ENCODE results near the gene CELF1. TPM values are rescaled to one million over a fixed set of nuclear protein-coding genes. Genes with fewer than 3 reads are reported as not detected.

Gene CELF1
- polyA plus RNA-seq, 1 donor from 2014 or later: 209 TPM

GRCh38 chr11:47583844-47584243 lies 30.9 kb upstream of the CELF1 start:
- no peaks in the 10 kb centered on the region for H4K20me1 ChIP-seq (ENCODE audit: insufficient read depth)
- H3K27me3 ChIP-seq (ENCODE audit: insufficient read depth, low read depth, low read length): no peaks in the 10 kb centered on the region
- no peak overlapping the region for H3K9ac ChIP-seq (ENCODE audit: low read length)
- TF ChIP-seq TAF1 (IDR thresholded peaks at IDR 0.05; ENCODE audit: low read depth) (no peak), CTCF (IDR thresholded peaks at IDR 0.05; ENCODE audit: poor library complexity, severe bottlenecking) (no peak), SMC3 (conservative IDR thresholded peaks at IDR 0.05; ENCODE audit: poor library complexity) (no peak), MXI1 (conservative IDR thresholded peaks at IDR 0.05; ENCODE audit: poor library complexity, severe bottlenecking) (no peak), POLR2AphosphoS5 (IDR thresholded peaks at IDR 0.05) (no peak), EZH2 (IDR thresholded peaks at IDR 0.05; ENCODE audit: borderline replicate concordance, insufficient read depth, low read length, poor library complexity, severe bottlenecking) (no peak), EP300 (conservative IDR thresholded peaks at IDR 0.05; ENCODE audit: poor library complexity, severe bottlenecking) (no peak), RAD21 (conservative IDR thresholded peaks at IDR 0.05) (no peak), REST (IDR thresholded peaks at IDR 0.05; ENCODE audit: borderline replicate concordance) (no peak)
- no peak overlapping the region for H3K27ac ChIP-seq (ENCODE audit: low read length)
- H3K4me2 ChIP-seq (ENCODE audit: low read length): no peak overlapping the region
- H3K9me2 ChIP-seq (ENCODE audit: insufficient read depth, low read length): no peaks in the 10 kb centered on the region
- H3K9me3 ChIP-seq (ENCODE audit: low read length): no peaks in the 10 kb centered on the region
- no peak overlapping the region for H2AFZ ChIP-seq (ENCODE audit: low read depth, low read length)
- peaks cover 19% of the 10 kb centered on the region for H3K79me2 ChIP-seq (replicated peaks; ENCODE audit: insufficient read depth, low read length)
- no peaks in the 10 kb centered on the region for H3F3A ChIP-seq (ENCODE audit: insufficient read depth, low read length, poor library complexity, severe bottlenecking)
- H3K36me3 ChIP-seq (ENCODE audit: insufficient read depth, low read length): peaks cover 4% of the 10 kb centered on the region
- H3K4me3 ChIP-seq (ENCODE audit: low read length): no peak overlapping the region

- TF ChIP-seq MXI1 (conservative IDR thresholded peaks at IDR 0.05; ENCODE audit: poor library complexity, severe bottlenecking) (peak; percentile 89), EZH2 (IDR thresholded peaks at IDR 0.05; ENCODE audit: borderline replicate concordance, insufficient read depth, low read length, poor library complexity, severe bottlenecking) (no peak), REST (IDR thresholded peaks at IDR 0.05; ENCODE audit: borderline replicate concordance) (peak; percentile 96), SMC3 (conservative IDR thresholded peaks at IDR 0.05; ENCODE audit: poor library complexity) (peak; percentile 71), POLR2AphosphoS5 (IDR thresholded peaks at IDR 0.05) (peak; percentile 98), EP300 (conservative IDR thresholded peaks at IDR 0.05; ENCODE audit: poor library complexity, severe bottlenecking) (peak; percentile 84), TAF1 (IDR thresholded peaks at IDR 0.05; ENCODE audit: low read depth) (peak; percentile 93), CTCF (IDR thresholded peaks at IDR 0.05; ENCODE audit: poor library complexity, severe bottlenecking) (no peak), RAD21 (conservative IDR thresholded peaks at IDR 0.05) (peak; percentile 64)
- Histone ChIP-seq H3K79me2 (replicated peaks; ENCODE audit: insufficient read depth, low read length) (peaks cover 44% of the 10 kb centered on the region), H2AFZ (ENCODE audit: low read depth, low read length) (peak within 1 kb of the TSS; percentile 65), H3K4me2 (ENCODE audit: low read length) (peak within 1 kb of the TSS; percentile 98), H3K9me3 (ENCODE audit: low read length) (no peaks in the 10 kb centered on the region), H4K20me1 (ENCODE audit: insufficient read depth) (no peaks in the 10 kb centered on the region), H3K4me3 (ENCODE audit: low read length) (peak within 1 kb of the TSS; percentile 92), H3K27ac (ENCODE audit: low read length) (peak within 1 kb of the TSS; percentile 96), H3K9me2 (ENCODE audit: insufficient read depth, low read length) (no peaks in the 10 kb centered on the region), H3K36me3 (ENCODE audit: insufficient read depth, low read length) (peaks cover 4% of the 10 kb centered on the region), H3F3A (ENCODE audit: insufficient read depth, low read length, poor library complexity, severe bottlenecking) (no peaks in the 10 kb centered on the region), H3K9ac (ENCODE audit: low read length) (peak within 1 kb of the TSS; percentile 86), H3K27me3 (ENCODE audit: insufficient read depth, low read depth, low read length) (no peaks in the 10 kb centered on the region)
These were observed 25.9 kb upstream of the CELF1 start, which contains the start of the genes KBTBD4 and NDUFS3 for GRCh38 chr11:47578524-47579494. KBTBD4 (minus strand) TSS chr11:47578970; CDS start chr11:47578951, 19 bp downstream. NDUFS3 (plus strand) TSS chr11:47579074; CDS start chr11:47579092, 18 bp downstream.

All from neural cell (in vitro differentiated cells).